ENCODE results near the gene SYTL3.

DNA sequence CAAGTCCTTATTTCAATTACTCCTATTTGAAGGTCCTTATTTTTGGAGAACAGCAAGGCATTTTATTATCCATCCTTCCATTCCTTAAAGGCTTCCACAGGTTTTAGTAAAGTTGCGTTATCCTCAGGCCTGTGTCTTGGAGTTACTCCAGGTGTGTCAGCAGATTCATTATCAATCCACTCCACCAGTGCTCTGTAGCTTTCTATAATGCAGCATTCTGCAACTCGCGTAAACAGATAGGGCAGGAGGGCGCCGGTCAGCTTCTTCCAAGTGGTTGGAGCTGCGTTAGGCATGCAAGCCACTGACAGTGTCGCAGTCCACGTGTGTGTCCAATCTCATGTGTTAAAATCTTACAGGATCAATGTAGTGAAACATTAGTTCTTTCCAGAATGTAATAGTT lies 75.8 kb downstream of the SYTL3 start:
- TF ChIP-seq CTCF (IDR thresholded peaks at IDR 0.05) (no peak), POLR2A (IDR thresholded peaks at IDR 0.05) (no peak)

Data from Peyer's patch (tissue), 4 donors.